Naive thymus-derived CD4-positive, alpha-beta T cell (primary cell): ENCODE results near the gene TUBGCP6. TPM values are rescaled to one million over a fixed set of nuclear protein-coding genes. Genes with fewer than 3 reads are reported as not detected.

Source experiments
- ATAC-seq: fragments of 150-1000 bp; cut with Tn5 transposase; 2 replicates; pipeline ENCODE4 v1.10.0; 2021; ENCODE audit warnings: mild to moderate bottlenecking, moderate library complexity
- CTCF ChIA-PET: fragments of 350-600 bp; sonication (Branson Sonifier 250); formaldehyde crosslinking; loops from one replicate; lab custom pipeline; 2021; ENCODE audit warnings: antibody characterized with exemption; lab: Charles Lee
- POLR2A ChIA-PET: fragments of 350-600 bp; sonication (Branson Sonifier 250); formaldehyde crosslinking; loops from one replicate; lab custom pipeline; 2021; ENCODE audit warnings: antibody characterized with exemption, inconsistent platforms; lab: Charles Lee
- DNase-seq, 9 donors: peaks; one replicate each; pipeline versions ENCODE4 v3.0.0 to v3.0.0-alpha.2; 2020 to 2022; ENCODE audit warnings: mixed read lengths in 1 of 9
- H3K27ac ChIP-seq: one replicate; pipeline ENCODE4 v1.7.0; 2013; ENCODE audit warnings: mild to moderate bottlenecking, low read depth, low read length, moderate library complexity
- H3K27me3 ChIP-seq, 2 donors: one replicate each; pipeline ENCODE4 v1.7.0; 2013; ENCODE audit warnings: low read length in 2 of 2, mild to moderate bottlenecking in 2 of 2, moderate library complexity in 2 of 2; ENCODE audit not compliant: control insufficient read depth in 2 of 2, insufficient read depth in 2 of 2
- H3K36me3 ChIP-seq, 3 experiments: 1 replicate in 2 of 3; 2 replicates in 1 of 3; pipeline ENCODE4 v1.7.0; 2013; ENCODE audit warnings: low read length in 3 of 3, mild to moderate bottlenecking in 3 of 3, moderate library complexity in 1 of 3; ENCODE audit not compliant: insufficient read depth in 3 of 3, control insufficient read depth in 2 of 3
- H3K4me1 ChIP-seq, 2 donors: one replicate each; pipeline ENCODE4 v1.7.0; 2013; ENCODE audit warnings: low read length in 2 of 2, mild to moderate bottlenecking in 2 of 2, moderate library complexity in 1 of 2; ENCODE audit not compliant: control insufficient read depth in 2 of 2, insufficient read depth in 2 of 2
- H3K4me3 ChIP-seq: 2 replicates; pipeline ENCODE4 v1.7.0; 2013; ENCODE audit warnings: mild to moderate bottlenecking, low read length
- H3K9me3 ChIP-seq, 3 experiments: 1 replicate in 2 of 3; 2 replicates in 1 of 3; pipeline ENCODE4 v1.7.0; 2013; ENCODE audit warnings: low read length in 3 of 3; ENCODE audit not compliant: control insufficient read depth in 2 of 3
- H3K27ac Mint-ChIP-seq, 9 donors: one replicate each; pipeline ENCODE4 v1.8.0; 2020 to 2022; ENCODE audit warnings: mixed read lengths in 9 of 9, mild to moderate bottlenecking in 8 of 9, moderate library complexity in 5 of 9, inconsistent platforms in 2 of 9
- H3K27me3 Mint-ChIP-seq, 5 donors: one replicate each; pipeline ENCODE4 v1.8.0; 2021 to 2022; ENCODE audit warnings: mixed read lengths in 5 of 5, mild to moderate bottlenecking in 1 of 5
- H3K36me3 Mint-ChIP-seq, 5 donors: one replicate each; pipeline ENCODE4 v1.8.0; 2020 to 2022; ENCODE audit warnings: mixed read lengths in 5 of 5, mild to moderate bottlenecking in 3 of 5, inconsistent platforms in 1 of 5
- H3K4me1 Mint-ChIP-seq, 7 donors: one replicate each; pipeline ENCODE4 v1.8.0; 2020 to 2022; ENCODE audit warnings: mixed read lengths in 7 of 7, mild to moderate bottlenecking in 3 of 7, inconsistent platforms in 1 of 7
- H3K4me3 Mint-ChIP-seq, 10 donors: one replicate each; pipeline ENCODE4 v1.8.0; 2020 to 2022; ENCODE audit warnings: mild to moderate bottlenecking in 10 of 10, mixed read lengths in 10 of 10, moderate library complexity in 6 of 10, inconsistent platforms in 2 of 10
- H3K9me3 Mint-ChIP-seq, 11 donors: one replicate each; pipeline ENCODE4 v1.8.0; 2020 to 2022; ENCODE audit warnings: mixed read lengths in 11 of 11, mild to moderate bottlenecking in 4 of 11, inconsistent platforms in 1 of 11, moderate library complexity in 1 of 11
- intact Hi-C, 2 donors: fragments of 100-400 bp; cut with micrococcal nuclease; formaldehyde crosslinking; loops; one replicate each; pipeline ENCODE4 v1.15.1; 2023
- polyA plus RNA-seq, 2 donors: library from polyadenylated mRNA; unstranded; fragments of 300-500 nt; fragmentation: Illumina TruSeq; gene quantifications; one replicate each; pipeline ENCODE4 v1.2.3, GENCODE V29; 2021
- total RNA-seq, 6 experiments: library from RNA in 5 of 6; stranded (reverse) in 5 of 6; gene quantifications; 1 replicate in 5 of 6; 2 replicates in 1 of 6; pipeline ENCODE4 v1.2.3 and lab custom pipeline; 2021 to 2026

Gene TUBGCP6
- total and polyA plus RNA-seq, 7 experiments from 2014 or later: 15.2 to 146 (median 123) TPM

DNA sequence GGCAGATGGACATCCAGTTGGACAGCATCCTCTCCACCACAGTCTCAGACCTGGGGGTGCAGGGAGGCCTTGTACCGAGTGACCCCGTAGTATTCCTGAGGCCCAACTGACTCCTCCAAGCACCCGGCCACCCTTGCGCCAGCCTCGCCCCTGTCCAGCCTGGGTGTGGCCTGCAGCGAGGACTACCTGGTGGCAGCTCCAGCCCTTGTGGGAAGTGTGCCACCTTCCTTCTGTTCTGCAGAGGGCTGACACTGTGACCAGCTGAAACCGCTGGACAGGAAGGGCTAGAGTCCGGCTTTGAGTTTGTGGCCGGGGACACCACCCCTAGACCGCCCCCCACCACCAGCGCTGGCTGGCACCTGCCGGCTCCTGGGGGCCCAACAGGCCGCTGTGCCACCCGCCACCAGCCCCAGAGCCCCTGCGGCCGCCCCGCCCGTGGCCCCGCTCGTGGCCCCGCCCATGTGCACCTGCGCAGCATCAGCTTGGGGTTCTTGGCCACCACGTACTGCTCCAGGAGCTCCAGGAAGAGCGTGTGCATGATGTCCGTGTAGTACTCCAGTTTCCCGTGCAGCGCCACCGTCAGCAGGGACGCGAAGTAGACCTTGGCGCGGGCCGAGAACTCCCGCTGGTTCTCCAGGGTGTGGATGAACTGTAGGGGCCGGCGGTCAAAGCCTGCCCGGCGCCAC, 35.3 kb upstream of the TUBGCP6 start:
- Mint-ChIP-seq H3K4me3 (no peak overlapping the region), H3K4me1 (peaks cover 0 to 4% (median 0%) of the 10 kb centered on the region in 7 donors), H3K9me3 (no peaks in the 10 kb centered on the region), H3K36me3 (no peaks in the 10 kb centered on the region), H3K27ac (no peak overlapping the region), H3K27me3 (no peaks in the 10 kb centered on the region)
- intact Hi-C loops: no loop called here
- DNase-seq: no peak
- ChIA-PET POLR2A (no interaction called here), CTCF (no interaction called here)
- H3K9me3 ChIP-seq: no peaks in the 10 kb centered on the region
- no peak for ATAC-seq
- H3K27me3 ChIP-seq: no peaks in the 10 kb centered on the region
- H3K27ac ChIP-seq: no peak overlapping the region
- no peaks in the 10 kb centered on the region for H3K4me1 ChIP-seq
- no peaks in the 10 kb centered on the region for H3K36me3 ChIP-seq
- no peak overlapping the region for H3K4me3 ChIP-seq

DNA sequence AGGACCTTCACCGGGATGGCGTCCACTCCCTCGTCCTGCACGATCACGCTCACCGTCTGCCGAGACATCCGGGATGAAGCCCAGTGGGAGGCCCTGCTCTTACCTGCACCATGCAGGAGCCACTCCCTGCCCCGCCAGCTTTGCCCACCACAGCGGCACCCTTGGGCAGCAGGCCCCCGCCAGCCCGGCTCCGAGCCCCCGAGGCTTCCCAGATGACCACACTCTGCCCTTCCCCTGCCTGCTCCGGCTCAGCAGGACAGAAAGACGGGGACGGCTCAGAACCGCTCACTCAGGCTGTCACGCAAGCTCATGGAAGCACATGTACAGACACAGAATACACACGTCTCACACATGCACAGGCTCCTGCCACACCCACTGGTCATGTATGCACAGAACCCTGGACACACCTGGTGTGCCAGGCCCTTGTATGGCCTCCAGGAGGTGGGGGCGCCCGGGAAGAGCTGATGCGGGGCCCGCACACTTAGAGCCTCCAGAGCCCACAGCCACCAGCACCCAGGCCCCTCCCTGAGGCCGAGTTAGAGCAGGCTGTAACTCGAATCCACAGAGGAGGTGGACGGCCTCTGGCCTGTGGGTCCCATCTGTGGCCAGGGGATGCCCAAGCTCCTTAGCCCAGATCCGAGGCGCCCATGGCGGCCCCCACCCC, 34.3 kb upstream of the TUBGCP6 start:
- Mint-ChIP-seq H3K36me3 (no peaks in the 10 kb centered on the region), H3K9me3 (no peaks in the 10 kb centered on the region), H3K27ac (peak overlapping the region in 1 of 9 donors; percentile 25), H3K4me1 (peaks cover 0 to 6% (median 1%) of the 10 kb centered on the region in 7 donors), H3K4me3 (no peak overlapping the region), H3K27me3 (peaks cover 0 to under 1% (median 0%) of the 10 kb centered on the region in 5 donors)
- CTCF ChIA-PET: interaction anchor here (0.7 kb wide), 1 partner anchor 11 kb away, joined by 3 read pairs; no protein-coding TSS in a partner anchor
- DNase-seq (no peak), ATAC-seq (no peak)
- Histone ChIP-seq H3K27ac (no peak overlapping the region), H3K4me3 (no peak overlapping the region), H3K4me1 (no peaks in the 10 kb centered on the region), H3K36me3 (no peaks in the 10 kb centered on the region), H3K27me3 (no peaks in the 10 kb centered on the region), H3K9me3 (no peaks in the 10 kb centered on the region)
- intact Hi-C loops: loop anchor here (10.0 kb wide), 3 partner anchors 196 to 306 kb away; partner anchors contain the start of genes CHKB (in 1 of the 2), LMF2 (in 1 of the 2), NCAPH2 (in 1 of the 2) and SBF1 (in 1 of the 2)
- POLR2A ChIA-PET: no interaction called here

- Mint-ChIP-seq H3K27me3 (peaks cover 0 to 5% (median 0%) of the 10 kb centered on the region in 5 donors), H3K27ac (no peak overlapping the region), H3K4me1 (peaks cover 0 to 10% (median 5%) of the 10 kb centered on the region in 7 donors), H3K36me3 (no peaks in the 10 kb centered on the region), H3K9me3 (no peaks in the 10 kb centered on the region), H3K4me3 (no peak overlapping the region)
- Histone ChIP-seq H3K4me1 (no peaks in the 10 kb centered on the region), H3K27ac (no peak overlapping the region), H3K27me3 (no peaks in the 10 kb centered on the region), H3K9me3 (no peaks in the 10 kb centered on the region), H3K4me3 (no peak overlapping the region), H3K36me3 (no peaks in the 10 kb centered on the region)
- CTCF ChIA-PET: no interaction called here
- ATAC-seq (no peak), DNase-seq (no peak)
- POLR2A ChIA-PET: no interaction called here
- intact Hi-C loops: loop anchor here (10.0 kb wide), 3 partner anchors 196 to 306 kb away; partner anchors contain the start of genes CHKB (in 1 of the 2), LMF2 (in 1 of the 2), NCAPH2 (in 1 of the 2) and SBF1 (in 1 of the 2)
These were observed 33.6 kb upstream of the TUBGCP6 start for GRCh38 chr22:50278461-50278860.

DNA sequence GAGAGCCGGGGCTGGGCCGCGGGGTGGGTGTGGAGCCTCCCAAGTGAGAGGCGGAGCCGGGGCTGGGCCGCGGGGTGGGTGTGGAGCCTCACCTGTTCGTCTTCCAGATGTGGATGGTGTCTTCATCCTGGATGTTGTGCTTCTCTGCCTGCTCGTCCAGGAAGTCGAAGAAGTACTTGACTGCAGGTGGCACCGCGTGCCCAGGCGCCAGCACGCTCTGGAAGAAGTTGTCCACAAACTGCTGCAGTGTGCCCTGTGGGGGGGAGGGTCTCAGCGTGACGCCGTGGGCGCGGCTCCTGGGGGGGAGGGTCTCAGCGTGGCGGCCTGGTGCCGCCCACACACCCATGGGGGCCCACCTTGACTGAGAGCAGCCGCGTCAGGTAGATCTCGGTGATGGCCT, 32.9 kb upstream of the TUBGCP6 start:
- Histone ChIP-seq H3K4me3 (no peak overlapping the region), H3K27ac (no peak overlapping the region), H3K27me3 (no peaks in the 10 kb centered on the region), H3K4me1 (no peaks in the 10 kb centered on the region), H3K36me3 (no peaks in the 10 kb centered on the region), H3K9me3 (no peaks in the 10 kb centered on the region)
- H3K27me3 Mint-ChIP-seq: peaks cover 0 to 8% (median 0%) of the 10 kb centered on the region in 5 donors
- ChIA-PET CTCF (no interaction called here), POLR2A (no interaction called here)
- DNase-seq: no peak
- peaks cover 0 to 10% (median 5%) of the 10 kb centered on the region in 7 donors for H3K4me1 Mint-ChIP-seq
- H3K27ac Mint-ChIP-seq: no peak overlapping the region
- H3K4me3 Mint-ChIP-seq: no peak overlapping the region
- no peak for ATAC-seq
- intact Hi-C loops: loop anchor here (10.0 kb wide), 3 partner anchors 197 to 307 kb away; partner anchors contain the start of genes CHKB (in 1 of the 2), LMF2 (in 1 of the 2), NCAPH2 (in 1 of the 2) and SBF1 (in 1 of the 2)
- H3K9me3 Mint-ChIP-seq: no peaks in the 10 kb centered on the region
- H3K36me3 Mint-ChIP-seq: no peaks in the 10 kb centered on the region

DNA sequence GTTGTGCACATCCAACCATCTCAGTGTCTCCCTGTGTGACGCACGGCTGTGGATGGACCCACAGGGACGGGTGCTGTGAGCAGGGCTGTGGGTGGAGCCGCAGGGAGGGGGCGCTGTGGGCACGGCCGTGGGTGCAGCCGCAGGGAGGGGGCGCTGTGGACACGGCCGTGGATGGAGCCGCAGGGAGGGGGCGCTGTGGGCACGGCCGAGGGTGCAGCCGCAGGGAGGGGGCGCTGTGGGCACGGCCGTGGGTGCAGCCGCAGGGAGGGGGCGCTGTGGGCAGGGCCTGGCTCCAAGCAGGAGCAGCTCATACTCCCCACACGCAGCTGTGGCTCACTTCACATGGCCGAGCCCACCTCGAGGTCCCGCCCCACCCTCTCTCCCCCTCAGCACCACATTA, 31.3 kb upstream of the TUBGCP6 start:
- Histone ChIP-seq H3K9me3 (no peaks in the 10 kb centered on the region), H3K27ac (no peak overlapping the region), H3K4me1 (peaks cover 3 to 4% of the 10 kb centered on the region in 2 donors), H3K36me3 (no peaks in the 10 kb centered on the region), H3K27me3 (no peaks in the 10 kb centered on the region), H3K4me3 (no peak overlapping the region)
- H3K4me1 Mint-ChIP-seq: peaks cover 0 to 12% (median 5%) of the 10 kb centered on the region in 7 donors
- H3K36me3 Mint-ChIP-seq: no peaks in the 10 kb centered on the region
- CTCF ChIA-PET: interaction anchor here (0.7 kb wide), 1 partner anchor 127 kb away, joined by 3 read pairs; no protein-coding TSS in a partner anchor
- peak in 2 of 9 donors; percentile 22 to 27 for DNase-seq
- H3K27me3 Mint-ChIP-seq: peaks cover 0 to 12% (median 0%) of the 10 kb centered on the region in 5 donors
- intact Hi-C loops: loop anchor here (10.0 kb wide), 3 partner anchors 199 to 309 kb away; partner anchors contain the start of genes CHKB (in 1 of the 2), LMF2 (in 1 of the 2), NCAPH2 (in 1 of the 2) and SBF1 (in 1 of the 2)
- peak; percentile 86 for ATAC-seq
- POLR2A ChIA-PET: no interaction called here
- H3K27ac Mint-ChIP-seq: no peak overlapping the region
- no peaks in the 10 kb centered on the region for H3K9me3 Mint-ChIP-seq
- H3K4me3 Mint-ChIP-seq: no peak overlapping the region

- Histone ChIP-seq H3K9me3 (no peaks in the 10 kb centered on the region), H3K36me3 (no peaks in the 10 kb centered on the region), H3K27ac (no peak overlapping the region), H3K4me1 (peaks cover 3 to 10% of the 10 kb centered on the region in 2 donors), H3K4me3 (no peak overlapping the region), H3K27me3 (no peaks in the 10 kb centered on the region)
- Mint-ChIP-seq H3K4me1 (peaks cover 4 to 12% (median 6%) of the 10 kb centered on the region in 7 donors), H3K36me3 (no peaks in the 10 kb centered on the region), H3K27ac (no peak overlapping the region), H3K27me3 (peaks cover 0 to 16% (median 0%) of the 10 kb centered on the region in 5 donors), H3K9me3 (no peaks in the 10 kb centered on the region), H3K4me3 (no peak overlapping the region)
- POLR2A ChIA-PET: no interaction called here
- CTCF ChIA-PET: interaction anchor here (0.7 kb wide), 1 partner anchor 128 kb away, joined by 3 read pairs; no protein-coding TSS in a partner anchor
- intact Hi-C loops: loop anchor here (10.0 kb wide), 3 partner anchors 199 to 309 kb away; partner anchors contain the start of genes CHKB (in 1 of the 2), LMF2 (in 1 of the 2), NCAPH2 (in 1 of the 2) and SBF1 (in 1 of the 2)
- no peak for ATAC-seq
- no peak for DNase-seq
These were observed 30.6 kb upstream of the TUBGCP6 start for GRCh38 chr22:50275181-50276055.
